Fibroblast of pulmonary artery (primary cell): ENCODE results near the gene TNS1.

Source experiments
- DNase-seq: peaks from one replicate; pipeline ENCODE4 v3.0.0-alpha.2; 2010; ENCODE audit warnings: low read depth
- H3K4me3 ChIP-seq: replicated peaks from 2 replicates; pipeline ENCODE4 v1.5.1; 2011; ENCODE audit warnings: low read depth, mild to moderate bottlenecking, control low read depth, low read length, moderate library complexity
- TF ChIP-seq, protein P1 (sequence below): IDR thresholded peaks from 2 replicates; pipeline ENCODE4 v1.5.1; 2011; ENCODE audit warnings: mild to moderate bottlenecking, control low read depth, low read length, inconsistent platforms; ENCODE audit errors: missing control alignments

TNS1 gene

DNA sequence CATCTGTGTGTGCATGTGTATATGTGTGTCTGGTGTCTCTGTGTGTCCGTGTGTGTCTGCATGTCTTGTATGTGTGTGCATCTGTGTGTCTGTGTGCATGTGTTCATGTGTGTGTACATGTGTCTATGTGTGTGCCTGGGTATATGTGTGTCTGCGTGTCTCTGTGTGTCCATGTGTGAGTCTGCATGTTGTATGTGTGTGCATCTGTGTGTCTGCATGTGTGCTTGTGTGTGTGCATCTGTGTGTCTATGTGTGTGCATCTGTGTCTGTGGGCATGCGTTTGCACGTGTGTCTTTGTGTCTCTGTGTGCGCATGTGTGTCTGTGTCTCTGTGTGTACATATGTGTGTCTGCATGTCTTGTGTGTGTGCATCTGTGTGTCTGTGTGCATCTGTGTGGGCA, 207.7 kb downstream of the TNS1 start:
- no peak overlapping the region for H3K4me3 ChIP-seq
- DNase-seq: no peak
- TF ChIP-seq, protein P1, sequence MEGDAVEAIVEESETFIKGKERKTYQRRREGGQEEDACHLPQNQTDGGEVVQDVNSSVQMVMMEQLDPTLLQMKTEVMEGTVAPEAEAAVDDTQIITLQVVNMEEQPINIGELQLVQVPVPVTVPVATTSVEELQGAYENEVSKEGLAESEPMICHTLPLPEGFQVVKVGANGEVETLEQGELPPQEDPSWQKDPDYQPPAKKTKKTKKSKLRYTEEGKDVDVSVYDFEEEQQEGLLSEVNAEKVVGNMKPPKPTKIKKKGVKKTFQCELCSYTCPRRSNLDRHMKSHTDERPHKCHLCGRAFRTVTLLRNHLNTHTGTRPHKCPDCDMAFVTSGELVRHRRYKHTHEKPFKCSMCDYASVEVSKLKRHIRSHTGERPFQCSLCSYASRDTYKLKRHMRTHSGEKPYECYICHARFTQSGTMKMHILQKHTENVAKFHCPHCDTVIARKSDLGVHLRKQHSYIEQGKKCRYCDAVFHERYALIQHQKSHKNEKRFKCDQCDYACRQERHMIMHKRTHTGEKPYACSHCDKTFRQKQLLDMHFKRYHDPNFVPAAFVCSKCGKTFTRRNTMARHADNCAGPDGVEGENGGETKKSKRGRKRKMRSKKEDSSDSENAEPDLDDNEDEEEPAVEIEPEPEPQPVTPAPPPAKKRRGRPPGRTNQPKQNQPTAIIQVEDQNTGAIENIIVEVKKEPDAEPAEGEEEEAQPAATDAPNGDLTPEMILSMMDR: no peak

DNA sequence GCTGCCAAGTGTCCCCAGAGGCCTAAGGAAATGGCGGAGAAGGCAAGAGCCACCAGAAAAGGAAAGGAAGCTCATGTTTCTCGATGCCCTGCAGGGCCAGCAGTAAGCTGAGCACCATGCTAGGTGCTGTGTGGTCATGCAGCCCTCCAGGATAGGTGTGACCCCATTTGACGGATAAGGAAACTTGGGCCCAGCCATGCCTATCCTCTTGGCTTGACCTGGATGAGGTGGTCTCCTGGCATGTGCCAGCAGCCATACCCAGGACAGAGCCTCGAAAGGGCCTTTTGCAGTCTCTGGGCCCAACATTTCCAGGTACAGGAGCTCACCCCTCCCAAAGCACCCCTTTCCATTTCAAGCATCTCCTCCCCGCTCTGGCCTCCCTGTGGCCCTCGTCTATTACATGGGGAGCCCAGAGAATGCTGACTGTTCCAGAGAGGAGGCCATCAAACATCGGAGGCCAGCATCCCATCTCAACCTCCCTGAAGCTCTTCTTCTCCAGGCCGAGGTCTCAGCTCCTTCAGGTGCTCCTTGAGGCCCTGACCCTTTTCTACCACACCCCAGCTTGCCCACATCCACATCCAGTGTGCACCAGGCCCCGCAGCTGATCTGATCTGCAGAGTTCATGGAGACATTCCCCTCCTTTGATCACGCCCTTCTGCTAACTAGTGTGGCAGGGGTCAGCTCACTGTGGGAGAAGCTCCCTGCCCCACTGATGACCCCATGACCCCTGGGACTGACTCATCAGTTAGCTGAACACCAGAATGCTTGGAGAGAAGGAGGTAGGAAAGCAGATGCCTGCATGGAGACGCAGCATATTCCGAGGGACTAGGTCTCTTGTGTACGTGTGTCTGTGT, 208.4 kb downstream of the TNS1 start:
- no peak overlapping the region for H3K4me3 ChIP-seq
- DNase-seq: no peak
- TF ChIP-seq, protein P1: no peak

DNA sequence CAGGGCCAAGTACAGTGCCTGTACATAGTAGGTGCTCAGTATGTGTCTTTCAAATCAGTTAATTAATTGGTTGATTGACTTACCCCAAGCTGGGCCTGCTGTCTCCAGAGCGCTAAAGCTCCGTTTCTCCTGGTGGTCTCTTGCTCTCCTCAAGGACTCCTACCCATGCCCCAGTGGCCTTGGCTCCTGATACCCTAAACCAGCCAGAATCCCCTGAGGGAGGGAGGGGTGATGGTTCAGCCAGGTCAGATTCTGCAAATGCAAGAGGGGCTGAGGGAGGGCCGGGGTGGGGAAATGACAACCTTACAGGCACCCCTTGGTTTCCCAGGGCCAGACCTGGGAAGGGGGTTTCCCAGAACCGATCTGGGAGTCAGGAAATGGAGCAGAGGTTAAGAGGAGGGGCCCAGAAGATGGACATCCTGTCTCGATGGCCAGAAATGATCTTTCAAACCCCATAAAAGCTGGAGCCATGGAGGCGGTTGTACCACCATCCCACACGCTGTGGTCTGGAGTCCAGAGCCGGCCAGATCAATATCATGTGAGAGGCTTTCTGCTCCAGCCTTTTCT, 209.1 kb downstream of the TNS1 start:
- TF ChIP-seq, protein P1: no peak
- no peak overlapping the region for H3K4me3 ChIP-seq
- DNase-seq: no peak

DNA sequence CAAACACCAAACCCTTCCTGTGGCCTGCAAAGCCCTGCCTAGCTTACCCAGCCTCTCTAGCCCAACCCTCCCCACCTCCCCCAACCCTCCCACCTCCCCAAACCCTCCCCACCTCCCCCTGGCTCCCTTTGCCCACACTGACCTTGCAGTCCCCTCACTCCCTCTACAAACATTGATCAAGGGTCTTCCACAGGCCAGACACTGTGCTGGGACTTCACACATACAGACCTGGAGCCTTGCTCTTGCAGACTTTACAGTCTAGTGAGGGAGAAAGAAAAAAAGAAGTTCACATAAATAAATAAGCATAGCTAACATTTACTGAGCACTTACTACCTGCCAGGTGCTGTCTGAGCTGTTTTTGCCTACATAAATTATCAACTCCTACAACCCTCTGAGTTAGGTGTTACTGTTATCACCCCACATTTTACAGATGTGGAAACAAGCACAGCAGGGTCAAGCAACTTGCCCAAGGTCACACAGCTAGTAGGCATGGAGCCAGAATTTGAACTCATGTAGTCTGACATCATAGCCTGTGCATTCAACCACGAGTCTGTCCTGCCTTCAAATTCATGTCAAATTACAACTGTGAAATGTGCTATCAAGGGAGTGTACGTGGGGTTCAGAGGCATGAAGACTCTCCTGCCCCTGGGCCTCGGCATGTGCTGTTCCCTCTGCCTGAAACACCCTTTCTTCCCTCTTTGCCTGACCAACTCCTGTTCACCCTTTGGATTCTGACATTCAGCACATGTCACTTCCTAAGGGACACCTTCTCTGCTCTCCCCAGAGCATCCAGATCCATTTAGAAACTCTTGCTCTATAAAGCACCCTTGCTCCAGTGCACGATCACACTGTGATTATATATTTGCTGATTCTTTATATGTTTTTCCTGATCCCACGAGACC, 209.9 kb downstream of the TNS1 start:
- H3K4me3 ChIP-seq: no peak overlapping the region
- DNase-seq: peak; percentile 23
- TF ChIP-seq, protein P1: no peak

DNA sequence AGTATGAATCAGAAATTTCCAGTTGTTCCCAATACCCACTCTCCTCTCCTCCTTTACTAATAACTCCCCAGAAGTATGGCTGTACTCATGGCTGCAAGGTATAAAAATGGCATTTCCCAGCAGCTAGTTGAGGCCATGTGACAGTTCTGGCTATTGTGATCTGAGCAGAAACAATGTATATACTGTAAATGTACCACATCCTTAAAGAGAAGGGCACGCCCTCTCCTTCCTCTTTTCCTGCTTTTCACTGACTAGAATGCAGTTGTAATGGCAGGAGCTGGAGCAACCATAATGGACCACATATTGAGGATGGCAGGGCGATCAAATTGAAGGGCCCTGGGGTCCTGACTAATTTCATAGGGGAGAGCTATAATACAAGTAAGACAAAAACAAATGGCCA, 211.2 kb downstream of the TNS1 start:
- H3K4me3 ChIP-seq: no peak overlapping the region
- no peak for DNase-seq
- TF ChIP-seq, protein P1: no peak

DNA sequence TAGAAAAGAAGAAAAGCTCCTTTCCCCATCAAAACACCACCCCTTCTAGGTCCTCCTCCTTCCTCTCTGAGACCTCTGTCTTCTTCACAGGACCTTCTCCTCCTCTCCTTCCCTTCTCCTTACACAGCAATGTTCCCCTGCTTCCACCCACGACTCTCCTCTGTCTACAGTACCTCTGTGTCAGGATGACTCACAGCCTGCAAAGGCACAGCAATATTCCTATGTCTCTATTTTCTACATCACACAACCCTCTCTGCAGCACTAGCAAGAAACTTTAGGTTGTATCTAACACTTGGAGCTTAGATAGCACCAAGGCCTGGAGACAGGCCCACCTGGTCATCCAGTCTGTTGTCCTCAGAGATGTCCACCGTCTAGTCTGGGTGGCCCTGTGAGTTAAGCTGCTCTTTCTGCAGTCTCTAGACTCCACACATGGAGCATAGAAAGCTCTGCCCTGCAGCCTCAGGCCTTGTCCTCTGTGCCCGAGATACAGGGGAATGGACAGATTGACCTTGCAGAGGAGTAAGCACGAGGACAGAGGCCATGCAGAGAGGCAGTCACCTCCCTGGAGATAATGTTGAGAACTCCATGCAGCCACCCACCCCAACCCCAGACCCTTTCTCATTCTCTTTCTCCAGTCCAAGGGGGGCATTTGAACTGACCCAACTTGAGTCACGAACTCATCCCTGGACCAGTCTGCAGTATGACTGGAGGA, 212.0 kb downstream of the TNS1 start:
- DNase-seq: peak; percentile 64
- no peak overlapping the region for H3K4me3 ChIP-seq
- TF ChIP-seq, protein P1: no peak
